Fibroblast of the aortic adventitia (primary cell): ENCODE measurements around the gene HIPK1. TPM values are rescaled to one million over a fixed set of nuclear protein-coding genes. Genes with fewer than 3 reads are reported as not detected.

Experiments used
- DNase-seq: peaks from one replicate; pipeline ENCODE4 v3.0.0-alpha.2; 2010; ENCODE audit warnings: low read depth
- H3K4me3 ChIP-seq: 2 replicates; pipeline ENCODE4 v1.5.1; 2011; ENCODE audit warnings: low read depth, mild to moderate bottlenecking, control low read depth, low read length, moderate library complexity
- CTCF ChIP-seq: IDR thresholded peaks from 2 replicates; pipeline ENCODE4 v1.5.1; 2011; ENCODE audit warnings: mild to moderate bottlenecking, low read length, control low read depth, inconsistent platforms; ENCODE audit not compliant: insufficient read depth
- total RNA-seq: library from RNA; depleted of rRNA; stranded (reverse); fragments of >200 nt; gene quantifications from 2 replicates; pipeline ENCODE4 v1.2.3, GENCODE V29; 2012; ENCODE audit warnings: low replicate concordance

HIPK1 gene
- total RNA-seq, 1 donor, result 38.2 TPM

- no peak for DNase-seq
- no peak for TF ChIP-seq CTCF
- H3K4me3 ChIP-seq, result no peak overlapping the region
These were observed 58.1 kb downstream of the HIPK1 start for GRCh38 chr1:113987259-113987658.

- no peak for DNase-seq
- TF ChIP-seq CTCF, result no peak
- no peak overlapping the region for H3K4me3 ChIP-seq
These were observed 61.4 kb downstream of the HIPK1 start for GRCh38 chr1:113990530-113990929.

- TF ChIP-seq CTCF, result no peak
- no peak for DNase-seq
- no peak overlapping the region for H3K4me3 ChIP-seq
These were observed 61.8 kb downstream of the HIPK1 start for GRCh38 chr1:113990961-113991360.

GRCh38 chr1:113991467-113991997 lies 62.4 kb downstream of the HIPK1 start:
- H3K4me3 ChIP-seq, result no peak overlapping the region
- no peak for DNase-seq
- TF ChIP-seq CTCF, result no peak

GRCh38 chr1:113993072-113993471 lies 63.9 kb downstream of the HIPK1 start:
- TF ChIP-seq CTCF, result no peak
- no peak overlapping the region for H3K4me3 ChIP-seq
- DNase-seq, result no peak

- no peak for TF ChIP-seq CTCF
- DNase-seq, result no peak
- no peak overlapping the region for H3K4me3 ChIP-seq
These were observed 64.6 kb downstream of the HIPK1 start for GRCh38 chr1:113993766-113994165.

GRCh38 chr1:113995382-113995781 lies 66.3 kb downstream of the HIPK1 start:
- DNase-seq, result no peak
- no peak overlapping the region for H3K4me3 ChIP-seq
- no peak for TF ChIP-seq CTCF
